HG02870 (cell line): Measurements from ENCODE around the gene TOE1.
"Not testable (repeated sequence)": the region's sequence is repeated elsewhere in the genome, so short reads cannot be mapped to it uniquely, and the experiment has no call there.

Source experiments
- ATAC-seq: cut with Tn5 transposase; IDR thresholded peaks from one replicate; pipeline ENCODE4 v1.9.1; 2021; ENCODE audit warnings: mild to moderate bottlenecking, moderate library complexity; ENCODE audit not compliant: unreplicated experiment

Gene TOE1

GRCh38 chr1:45339789-45340558 is at the start of gene TOE1, which contains the start of gene MUTYH:
Gene TOE1, plus strand, starts transcription at chr1:45340170. Its CDS starts 83 bp downstream, at chr1:45340253.
Gene MUTYH, minus strand, starts transcription at chr1:45340440. Its CDS starts 5,935 bp downstream, at chr1:45334505.
- ATAC-seq, result peak; percentile 77

- not testable (repeated sequence) for ATAC-seq
Observed at GRCh38 chr1:45291002-45291401, 49.0 kb upstream of the TOE1 start.

- ATAC-seq, result no peak
Observed at GRCh38 chr1:45291716-45292115, 48.3 kb upstream of the TOE1 start.

- ATAC-seq, result no peak
Observed at GRCh38 chr1:45297666-45298356, 42.2 kb upstream of the TOE1 start.

- no peak for ATAC-seq
Observed at GRCh38 chr1:45299296-45299695, 40.7 kb upstream of the TOE1 start.

- ATAC-seq, result no peak
Observed at GRCh38 chr1:45299981-45300668, 39.8 kb upstream of the TOE1 start.

- ATAC-seq, result no peak
Observed at GRCh38 chr1:45300669-45300997, 39.3 kb upstream of the TOE1 start.

- no peak for ATAC-seq
Observed at GRCh38 chr1:45302505-45303150, 37.3 kb upstream of the TOE1 start.

- ATAC-seq, result peak; percentile 64
Observed at GRCh38 chr1:45303520-45304310, 36.3 kb upstream of the TOE1 start.

GRCh38 chr1:45304311-45305081 is 35.5 kb upstream of the TOE1 start:
- no peak for ATAC-seq

GRCh38 chr1:45305231-45305630 is 34.7 kb upstream of the TOE1 start:
- ATAC-seq, result no peak

- no peak for ATAC-seq
Observed at GRCh38 chr1:45306319-45306718, 33.7 kb upstream of the TOE1 start.

- ATAC-seq, result no peak
Observed at GRCh38 chr1:45306905-45307304, 33.1 kb upstream of the TOE1 start.

- no peak for ATAC-seq
Observed at GRCh38 chr1:45314266-45314665, 25.7 kb upstream of the TOE1 start.

GRCh38 chr1:45317166-45317565 is 22.8 kb upstream of the TOE1 start:
- ATAC-seq, result no peak

- no peak for ATAC-seq
Observed at GRCh38 chr1:45319761-45320160, 20.2 kb upstream of the TOE1 start.

- no peak for ATAC-seq
Observed at GRCh38 chr1:45321444-45321843, 18.5 kb upstream of the TOE1 start.

GRCh38 chr1:45322486-45323040 is 17.4 kb upstream of the TOE1 start:
- ATAC-seq, result no peak

- ATAC-seq, result no peak
Observed at GRCh38 chr1:45325851-45326506, 14.0 kb upstream of the TOE1 start.
